ENCODE data around the gene DAGLA. TPM values are rescaled to one million over a fixed set of nuclear protein-coding genes. Genes with fewer than 3 reads are reported as not detected.

Gene DAGLA
- total RNA-seq, 1 donor: 3.6 TPM

DNA sequence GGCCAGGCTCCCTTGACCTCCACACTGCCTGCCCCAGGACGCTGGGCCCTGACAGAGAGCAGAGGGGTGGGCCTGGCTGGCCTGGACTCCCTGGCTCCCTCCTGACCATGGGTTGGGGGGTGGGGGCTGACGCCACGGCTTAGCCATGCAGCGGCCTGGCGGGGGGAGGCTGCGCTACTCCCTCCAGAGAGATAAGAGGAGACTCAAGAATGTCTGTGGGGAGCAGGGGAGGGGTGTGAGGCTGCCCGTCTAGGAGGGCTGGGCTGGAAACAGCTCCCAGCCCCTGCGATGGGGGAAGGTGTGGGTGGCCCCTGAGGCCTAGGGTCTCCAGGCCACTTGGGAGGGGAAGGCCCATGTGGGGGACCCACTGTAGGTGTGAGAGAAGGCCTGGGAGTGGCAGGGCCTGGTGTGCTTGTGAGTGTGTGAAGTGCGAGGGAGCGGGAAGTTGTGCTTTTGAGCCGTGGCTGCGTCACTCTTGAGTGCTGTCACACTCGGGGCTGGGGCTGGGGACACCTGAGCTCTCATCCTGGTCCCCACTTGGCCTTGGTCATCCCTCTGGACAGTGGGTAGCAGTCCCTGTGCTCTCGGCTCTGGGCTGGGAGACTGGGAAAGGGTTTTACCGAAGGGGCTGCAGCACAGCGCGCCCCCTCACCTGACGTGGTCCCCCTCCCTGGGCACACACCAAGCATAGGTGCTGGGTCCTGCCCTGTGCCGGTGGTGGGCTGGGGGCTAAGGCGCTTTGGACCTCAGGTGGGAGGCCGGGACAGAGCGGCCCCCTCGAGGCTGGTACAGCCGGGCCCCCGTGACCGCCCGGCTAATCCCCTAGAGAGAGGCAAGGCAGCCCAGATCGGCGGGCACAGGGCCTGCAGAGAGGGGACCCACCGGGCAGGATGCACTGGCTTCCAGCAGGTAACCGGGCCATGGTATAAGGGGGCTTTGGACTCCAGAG is 74.6 kb downstream of the DAGLA start:
- Histone ChIP-seq H4K20me1 (ENCODE audit: insufficient read depth, low read length) (no peaks in the 10 kb centered on the region), H3K27ac (ENCODE audit: low read depth, low read length) (no peak overlapping the region), H3K27me3 (ENCODE audit: insufficient read depth, low read length) (peaks cover 10% of the 10 kb centered on the region), H3K79me2 (ENCODE audit: insufficient read depth, low read length) (no peaks in the 10 kb centered on the region), H3K36me3 (ENCODE audit: insufficient read depth, low read length) (no peaks in the 10 kb centered on the region), H3K4me2 (ENCODE audit: insufficient read depth, low read length) (no peak overlapping the region), H3K4me3 (ENCODE audit: insufficient read depth, low read length) (no peak overlapping the region), H3K9me3 (ENCODE audit: low read depth, low read length) (no peaks in the 10 kb centered on the region), H2AFZ (ENCODE audit: low read length) (no peak overlapping the region), H3K4me1 (ENCODE audit: insufficient read depth, low read length) (peaks cover 14% of the 10 kb centered on the region)
- no peak for DNase-seq (ENCODE audit: insufficient read length, low spot score, missing footprints)
- TF ChIP-seq, protein P1, sequence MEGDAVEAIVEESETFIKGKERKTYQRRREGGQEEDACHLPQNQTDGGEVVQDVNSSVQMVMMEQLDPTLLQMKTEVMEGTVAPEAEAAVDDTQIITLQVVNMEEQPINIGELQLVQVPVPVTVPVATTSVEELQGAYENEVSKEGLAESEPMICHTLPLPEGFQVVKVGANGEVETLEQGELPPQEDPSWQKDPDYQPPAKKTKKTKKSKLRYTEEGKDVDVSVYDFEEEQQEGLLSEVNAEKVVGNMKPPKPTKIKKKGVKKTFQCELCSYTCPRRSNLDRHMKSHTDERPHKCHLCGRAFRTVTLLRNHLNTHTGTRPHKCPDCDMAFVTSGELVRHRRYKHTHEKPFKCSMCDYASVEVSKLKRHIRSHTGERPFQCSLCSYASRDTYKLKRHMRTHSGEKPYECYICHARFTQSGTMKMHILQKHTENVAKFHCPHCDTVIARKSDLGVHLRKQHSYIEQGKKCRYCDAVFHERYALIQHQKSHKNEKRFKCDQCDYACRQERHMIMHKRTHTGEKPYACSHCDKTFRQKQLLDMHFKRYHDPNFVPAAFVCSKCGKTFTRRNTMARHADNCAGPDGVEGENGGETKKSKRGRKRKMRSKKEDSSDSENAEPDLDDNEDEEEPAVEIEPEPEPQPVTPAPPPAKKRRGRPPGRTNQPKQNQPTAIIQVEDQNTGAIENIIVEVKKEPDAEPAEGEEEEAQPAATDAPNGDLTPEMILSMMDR (IDR thresholded peaks at IDR 0.05; ENCODE audit: extremely low read depth, low read depth, low read length): no peak

DNA sequence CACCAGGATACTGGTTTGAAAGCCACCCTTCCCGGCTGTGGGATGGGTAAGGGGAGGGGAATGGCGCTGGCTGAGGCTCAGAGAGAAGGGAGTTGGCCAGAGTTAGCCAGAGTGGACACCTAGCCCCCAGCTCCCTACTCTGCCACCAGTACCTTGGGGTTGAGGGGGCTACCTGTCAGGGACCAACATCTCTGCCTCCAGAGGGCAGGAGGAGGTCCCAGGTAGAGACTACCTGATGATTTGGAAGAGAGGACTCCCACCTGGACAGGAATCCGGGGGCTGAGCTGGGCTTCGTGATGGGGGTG is 75.9 kb downstream of the DAGLA start:
- H3K36me3 ChIP-seq (ENCODE audit: insufficient read depth, low read length): no peaks in the 10 kb centered on the region
- H2AFZ ChIP-seq (ENCODE audit: low read length): no peak overlapping the region

DNA sequence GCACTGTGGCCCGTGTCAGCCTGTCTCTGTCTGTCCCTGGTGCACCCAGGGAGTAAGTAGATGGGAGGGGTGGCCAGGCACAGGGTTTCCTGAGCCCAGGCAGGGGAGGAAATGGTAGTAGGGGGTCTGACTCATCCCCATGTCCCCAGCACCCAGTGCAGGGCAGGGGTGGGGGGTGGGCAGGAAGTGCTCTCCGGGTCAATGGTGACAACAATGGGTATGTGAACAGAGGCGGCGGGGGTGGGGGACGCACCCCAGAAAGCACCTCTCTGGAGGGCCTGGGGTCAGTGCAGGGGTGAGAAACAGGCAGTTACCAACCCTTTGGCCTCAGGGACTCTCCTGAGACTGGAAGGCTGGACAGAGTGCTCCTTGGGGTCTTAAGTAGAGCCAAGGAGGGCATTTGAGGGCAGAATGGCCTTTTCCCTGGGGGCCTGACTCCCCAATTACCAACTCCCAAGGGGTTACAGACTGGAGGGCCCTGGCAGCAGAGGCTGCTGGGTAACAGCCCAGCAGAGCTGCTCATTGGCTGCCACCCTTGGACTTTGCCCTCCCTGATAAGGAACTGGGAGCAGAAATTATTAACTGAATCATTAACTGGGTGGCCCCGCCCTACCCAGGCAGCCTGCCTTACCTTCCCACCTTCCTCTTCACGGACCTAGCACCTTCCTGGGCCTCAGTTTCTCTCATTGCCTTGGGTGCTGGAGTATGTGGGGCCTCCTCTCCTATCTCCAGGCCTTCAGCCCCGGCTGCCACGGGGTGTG is 76.4 kb downstream of the DAGLA start:
- Histone ChIP-seq H3K27me3 (ENCODE audit: insufficient read depth, low read length) (peaks cover 10% of the 10 kb centered on the region), H4K20me1 (ENCODE audit: insufficient read depth, low read length) (no peaks in the 10 kb centered on the region), H3K4me2 (ENCODE audit: insufficient read depth, low read length) (no peak overlapping the region), H3K27ac (ENCODE audit: low read depth, low read length) (no peak overlapping the region), H3K79me2 (ENCODE audit: insufficient read depth, low read length) (no peaks in the 10 kb centered on the region), H3K4me3 (ENCODE audit: insufficient read depth, low read length) (no peak overlapping the region), H3K9me3 (ENCODE audit: low read depth, low read length) (no peaks in the 10 kb centered on the region), H3K4me1 (ENCODE audit: insufficient read depth, low read length) (peaks cover 14% of the 10 kb centered on the region), H2AFZ (ENCODE audit: low read length) (no peak overlapping the region), H3K36me3 (ENCODE audit: insufficient read depth, low read length) (no peaks in the 10 kb centered on the region)
- DNase-seq (ENCODE audit: insufficient read length, low spot score, missing footprints): no peak
- TF ChIP-seq, protein P1 (IDR thresholded peaks at IDR 0.05; ENCODE audit: extremely low read depth, low read depth, low read length): no peak

More for the DNA sequence above, 75.9 kb downstream of the DAGLA start:
- DNase-seq (ENCODE audit: insufficient read length, low spot score, missing footprints): no peak
- Histone ChIP-seq H3K27me3 (ENCODE audit: insufficient read depth, low read length) (peaks cover 10% of the 10 kb centered on the region), H3K9me3 (ENCODE audit: low read depth, low read length) (no peaks in the 10 kb centered on the region), H3K79me2 (ENCODE audit: insufficient read depth, low read length) (no peaks in the 10 kb centered on the region), H4K20me1 (ENCODE audit: insufficient read depth, low read length) (no peaks in the 10 kb centered on the region), H3K4me1 (ENCODE audit: insufficient read depth, low read length) (peaks cover 14% of the 10 kb centered on the region), H3K4me2 (ENCODE audit: insufficient read depth, low read length) (no peak overlapping the region), H3K4me3 (ENCODE audit: insufficient read depth, low read length) (no peak overlapping the region), H3K27ac (ENCODE audit: low read depth, low read length) (no peak overlapping the region)
- TF ChIP-seq, protein P1 (IDR thresholded peaks at IDR 0.05; ENCODE audit: extremely low read depth, low read depth, low read length): no peak

Data from osteoblast (primary cell).